ENCODE measurements around the gene KRTCAP3.

The KRTCAP3 gene

DNA sequence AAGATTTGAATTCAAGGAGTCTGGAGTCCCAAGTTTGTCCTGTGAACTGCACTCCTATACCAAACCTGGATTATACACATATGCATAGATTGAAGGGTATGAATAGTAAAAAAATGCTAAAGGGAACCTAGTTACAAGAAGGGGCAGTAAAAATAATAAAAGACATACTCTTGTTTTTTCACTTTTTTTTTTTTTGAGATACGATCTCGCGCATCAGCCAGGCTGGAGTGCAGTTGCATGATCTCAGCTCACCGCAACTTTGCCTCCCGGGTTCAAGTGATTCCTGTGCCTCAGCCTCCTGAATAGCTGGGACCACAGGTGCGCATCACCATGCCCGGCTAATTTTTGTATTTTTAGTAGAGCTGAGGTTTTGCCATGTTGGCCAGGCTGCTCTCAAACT, 22.3 kb downstream of the KRTCAP3 start:
- TF ChIP-seq, protein P1, sequence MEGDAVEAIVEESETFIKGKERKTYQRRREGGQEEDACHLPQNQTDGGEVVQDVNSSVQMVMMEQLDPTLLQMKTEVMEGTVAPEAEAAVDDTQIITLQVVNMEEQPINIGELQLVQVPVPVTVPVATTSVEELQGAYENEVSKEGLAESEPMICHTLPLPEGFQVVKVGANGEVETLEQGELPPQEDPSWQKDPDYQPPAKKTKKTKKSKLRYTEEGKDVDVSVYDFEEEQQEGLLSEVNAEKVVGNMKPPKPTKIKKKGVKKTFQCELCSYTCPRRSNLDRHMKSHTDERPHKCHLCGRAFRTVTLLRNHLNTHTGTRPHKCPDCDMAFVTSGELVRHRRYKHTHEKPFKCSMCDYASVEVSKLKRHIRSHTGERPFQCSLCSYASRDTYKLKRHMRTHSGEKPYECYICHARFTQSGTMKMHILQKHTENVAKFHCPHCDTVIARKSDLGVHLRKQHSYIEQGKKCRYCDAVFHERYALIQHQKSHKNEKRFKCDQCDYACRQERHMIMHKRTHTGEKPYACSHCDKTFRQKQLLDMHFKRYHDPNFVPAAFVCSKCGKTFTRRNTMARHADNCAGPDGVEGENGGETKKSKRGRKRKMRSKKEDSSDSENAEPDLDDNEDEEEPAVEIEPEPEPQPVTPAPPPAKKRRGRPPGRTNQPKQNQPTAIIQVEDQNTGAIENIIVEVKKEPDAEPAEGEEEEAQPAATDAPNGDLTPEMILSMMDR (IDR thresholded peaks at IDR 0.05; ENCODE audit: extremely low read depth, missing control alignments): no peak

DNA sequence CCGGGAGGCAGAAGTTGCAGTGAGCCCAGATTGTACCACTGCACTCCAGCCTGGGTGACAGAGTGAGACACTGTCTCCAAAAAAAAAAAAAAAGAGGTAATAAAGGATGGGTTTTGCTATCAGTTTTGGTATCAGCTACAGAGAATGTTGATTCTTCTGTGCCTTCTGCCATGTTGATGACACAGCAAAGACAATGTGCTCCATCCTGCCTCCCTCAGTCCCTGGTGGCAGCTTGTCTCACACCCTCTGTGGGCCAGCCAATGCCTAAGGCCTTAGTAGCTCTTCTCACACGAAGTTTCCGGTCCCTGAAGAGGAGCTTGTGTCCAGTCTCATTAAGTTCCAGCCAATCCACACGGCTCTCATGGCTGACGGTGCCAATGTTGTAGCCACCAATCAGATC, 29.8 kb downstream of the KRTCAP3 start:
- TF ChIP-seq, protein P1 (IDR thresholded peaks at IDR 0.05; ENCODE audit: extremely low read depth, missing control alignments): no peak
- no peak for DNase-seq (ENCODE audit: low spot score)

More for the DNA sequence above, 22.3 kb downstream of the KRTCAP3 start:
- DNase-seq (ENCODE audit: low spot score): no peak

DNA sequence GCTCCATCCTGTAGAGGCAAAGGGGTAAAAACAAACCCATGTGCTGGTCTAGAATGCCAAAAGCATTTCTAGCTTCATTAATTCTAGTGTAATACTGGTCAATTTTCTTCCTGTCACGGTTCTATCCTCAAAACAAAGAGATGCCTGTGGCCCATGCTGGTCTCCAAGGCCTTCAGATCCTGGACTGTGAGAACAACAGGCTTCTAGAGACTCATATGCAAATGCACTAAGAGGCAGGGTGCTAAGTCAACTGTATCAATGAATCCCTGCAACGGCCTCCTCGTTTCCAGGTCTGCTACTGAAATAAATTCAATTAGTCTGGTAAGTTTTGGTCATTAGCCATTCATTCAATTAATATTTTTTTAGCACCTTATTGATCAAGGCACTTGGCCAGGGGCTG, 43.3 kb downstream of the KRTCAP3 start:
- TF ChIP-seq, protein P1 (IDR thresholded peaks at IDR 0.05; ENCODE audit: extremely low read depth, missing control alignments): no peak
- no peak for DNase-seq (ENCODE audit: low spot score)

- TF ChIP-seq, protein P1 (IDR thresholded peaks at IDR 0.05; ENCODE audit: extremely low read depth, missing control alignments): no peak
- DNase-seq (ENCODE audit: low spot score): no peak
Observed at GRCh38 chr2:27489118-27489497, 46.9 kb downstream of the KRTCAP3 start.

- TF ChIP-seq, protein P1 (IDR thresholded peaks at IDR 0.05; ENCODE audit: extremely low read depth, missing control alignments): no peak
- peak; percentile 96 for DNase-seq (ENCODE audit: low spot score)
Observed at GRCh38 chr2:27489498-27490397, 47.6 kb downstream of the KRTCAP3 start, which contains the start of gene IFT172. Gene IFT172, minus strand, starts transcription at chr2:27489743. Its CDS starts 90 bp downstream, at chr2:27489653.

GRCh38 chr2:27492557-27492956, 50.4 kb downstream of the KRTCAP3 start:
- TF ChIP-seq, protein P1 (IDR thresholded peaks at IDR 0.05; ENCODE audit: extremely low read depth, missing control alignments): no peak
- DNase-seq (ENCODE audit: low spot score): no peak

DNA sequence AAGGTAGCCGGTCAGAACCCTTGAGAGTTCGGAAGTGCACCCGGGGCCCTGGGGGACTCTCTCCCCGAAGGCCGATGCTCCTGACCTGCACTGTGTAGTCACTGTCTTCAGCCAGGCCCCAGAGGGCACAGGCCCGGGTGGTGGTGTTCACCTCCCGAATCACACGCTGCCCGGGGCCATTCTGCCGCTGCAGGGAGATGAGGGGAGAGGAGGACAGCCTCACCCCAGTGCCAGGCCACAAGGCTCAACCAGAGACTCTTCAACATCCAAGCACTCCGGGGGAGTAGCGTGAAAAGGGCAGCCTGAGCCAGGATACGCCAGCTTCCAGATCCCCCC, 51.7 kb downstream of the KRTCAP3 start:
- no peak for DNase-seq (ENCODE audit: low spot score)
- TF ChIP-seq, protein P1 (IDR thresholded peaks at IDR 0.05; ENCODE audit: extremely low read depth, missing control alignments): no peak
